Coronary artery (tissue), 2 donors: ENCODE results near the gene DMRTB1.

ENCODE experiments used
- DNase-seq: peaks from one replicate; pipeline ENCODE4 v3.0.0-alpha.2; 2017; ENCODE audit warnings: low spot score
- H3K27ac ChIP-seq, 2 donors: fragments of 200-600 bp; sonication (generic); one replicate each; pipeline ENCODE4 v1.5.1; 2016 to 2019
- H3K4me3 ChIP-seq: fragments of 200-600 bp; sonication (generic); 2 replicates; pipeline ENCODE4 v1.5.1; 2016; ENCODE audit warnings: mild to moderate bottlenecking, moderate library complexity
- TF ChIP-seq, protein P1 (sequence below): fragments of 200-600 bp; sonication (generic); IDR thresholded peaks from one replicate; pipeline ENCODE4 v1.5.1; 2019; ENCODE audit warnings: antibody characterized with exemption

Gene DMRTB1

GRCh38 chr1:53413175-53414001 is 45.8 kb upstream of the DMRTB1 start:
- Histone ChIP-seq H3K27ac (no peak overlapping the region), H3K4me3 (no peak overlapping the region)
- TF ChIP-seq, protein P1, sequence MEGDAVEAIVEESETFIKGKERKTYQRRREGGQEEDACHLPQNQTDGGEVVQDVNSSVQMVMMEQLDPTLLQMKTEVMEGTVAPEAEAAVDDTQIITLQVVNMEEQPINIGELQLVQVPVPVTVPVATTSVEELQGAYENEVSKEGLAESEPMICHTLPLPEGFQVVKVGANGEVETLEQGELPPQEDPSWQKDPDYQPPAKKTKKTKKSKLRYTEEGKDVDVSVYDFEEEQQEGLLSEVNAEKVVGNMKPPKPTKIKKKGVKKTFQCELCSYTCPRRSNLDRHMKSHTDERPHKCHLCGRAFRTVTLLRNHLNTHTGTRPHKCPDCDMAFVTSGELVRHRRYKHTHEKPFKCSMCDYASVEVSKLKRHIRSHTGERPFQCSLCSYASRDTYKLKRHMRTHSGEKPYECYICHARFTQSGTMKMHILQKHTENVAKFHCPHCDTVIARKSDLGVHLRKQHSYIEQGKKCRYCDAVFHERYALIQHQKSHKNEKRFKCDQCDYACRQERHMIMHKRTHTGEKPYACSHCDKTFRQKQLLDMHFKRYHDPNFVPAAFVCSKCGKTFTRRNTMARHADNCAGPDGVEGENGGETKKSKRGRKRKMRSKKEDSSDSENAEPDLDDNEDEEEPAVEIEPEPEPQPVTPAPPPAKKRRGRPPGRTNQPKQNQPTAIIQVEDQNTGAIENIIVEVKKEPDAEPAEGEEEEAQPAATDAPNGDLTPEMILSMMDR, result no peak
- no peak for DNase-seq

GRCh38 chr1:53414632-53415031 is 44.6 kb upstream of the DMRTB1 start:
- H3K27ac ChIP-seq, result no peak overlapping the region

DNA sequence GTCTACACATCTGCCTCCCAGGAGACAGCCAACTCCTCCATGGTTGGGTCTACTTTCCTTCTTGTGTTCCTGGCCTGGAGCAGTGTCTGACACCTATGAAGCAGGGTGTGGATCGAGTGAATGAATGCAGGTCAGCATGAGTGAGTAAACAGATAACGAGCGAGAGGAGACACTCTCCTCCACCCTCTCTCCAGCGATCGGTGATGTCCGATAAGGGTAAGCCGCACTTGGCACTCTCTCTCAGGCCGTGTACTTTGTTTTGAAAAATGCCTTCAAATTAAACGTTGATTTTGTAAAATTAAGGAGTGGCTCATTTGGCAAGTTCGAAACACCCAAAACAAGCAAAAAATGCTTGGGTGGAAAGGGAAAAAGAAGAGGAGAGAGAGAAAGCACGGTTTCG is 43.8 kb upstream of the DMRTB1 start:
- no peak for DNase-seq
- TF ChIP-seq, protein P1, result no peak

More at GRCh38 chr1:53414632-53415031, 44.6 kb upstream of the DMRTB1 start:
- TF ChIP-seq, protein P1, result no peak
- DNase-seq, result no peak
- H3K4me3 ChIP-seq, result no peak overlapping the region

GRCh38 chr1:53416269-53416813 is 42.9 kb upstream of the DMRTB1 start:
- no peak for DNase-seq
- TF ChIP-seq, protein P1, result no peak
- Histone ChIP-seq H3K27ac (no peak overlapping the region), H3K4me3 (no peak overlapping the region)

More for the DNA sequence above, 43.8 kb upstream of the DMRTB1 start:
- no peak overlapping the region for H3K27ac ChIP-seq
- H3K4me3 ChIP-seq, result no peak overlapping the region

GRCh38 chr1:53417074-53417511 is 42.1 kb upstream of the DMRTB1 start:
- TF ChIP-seq, protein P1, result no peak
- Histone ChIP-seq H3K27ac (no peak overlapping the region), H3K4me3 (no peak overlapping the region)
- no peak for DNase-seq

DNA sequence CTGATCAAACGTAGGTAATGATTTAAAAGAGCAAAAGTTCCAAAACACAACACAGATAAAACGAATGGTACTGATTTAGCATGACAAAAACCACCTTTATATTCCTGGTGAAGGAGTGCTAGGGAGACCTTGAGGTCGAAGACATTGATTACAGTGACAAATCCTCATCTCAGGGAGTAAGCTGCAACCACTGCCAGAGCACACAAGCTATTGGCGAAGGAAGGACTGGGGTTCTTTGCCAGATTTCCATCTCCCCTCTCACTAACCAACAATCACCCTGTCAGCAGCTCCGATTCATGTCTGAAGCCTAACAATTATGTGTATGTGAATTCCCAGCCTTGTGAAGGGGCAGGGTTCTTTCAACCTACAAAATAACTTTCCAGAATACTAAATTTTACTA is 40.2 kb upstream of the DMRTB1 start:
- DNase-seq, result no peak
- TF ChIP-seq, protein P1, result no peak
- Histone ChIP-seq H3K27ac (no peak overlapping the region), H3K4me3 (no peak overlapping the region)

- Histone ChIP-seq H3K4me3 (no peak overlapping the region), H3K27ac (no peak overlapping the region)
- DNase-seq, result no peak
- TF ChIP-seq, protein P1, result no peak
Measured at GRCh38 chr1:53420341-53420740, 38.9 kb upstream of the DMRTB1 start.
